Peyer's patch (tissue), 4 donors: Measurements from ENCODE around the gene GSTP1.

ENCODE experiments used
- POLR2A ChIP-seq, 2 donors: fragments of 450-650 bp; IDR thresholded peaks; one replicate each; pipeline ENCODE4 v1.5.1; 2017; ENCODE audit warnings: antibody characterized with exemption in 2 of 2, mild to moderate bottlenecking in 2 of 2, moderate library complexity in 2 of 2
- TF ChIP-seq, protein P1 (sequence below), 6 experiments: fragments of 450-650 bp in 4 of 6; fragments of 200-600 bp in 2 of 6; sonication (generic) in 1 of 6; IDR thresholded peaks; one replicate each; pipeline ENCODE4 v1.5.1; 2017 to 2019; ENCODE audit warnings: antibody characterized with exemption in 6 of 6, mild to moderate bottlenecking in 3 of 6, moderate library complexity in 1 of 6

GRCh38 chr11:67538306-67538705, 45.3 kb upstream of the GSTP1 start:
- TF ChIP-seq, protein P1, sequence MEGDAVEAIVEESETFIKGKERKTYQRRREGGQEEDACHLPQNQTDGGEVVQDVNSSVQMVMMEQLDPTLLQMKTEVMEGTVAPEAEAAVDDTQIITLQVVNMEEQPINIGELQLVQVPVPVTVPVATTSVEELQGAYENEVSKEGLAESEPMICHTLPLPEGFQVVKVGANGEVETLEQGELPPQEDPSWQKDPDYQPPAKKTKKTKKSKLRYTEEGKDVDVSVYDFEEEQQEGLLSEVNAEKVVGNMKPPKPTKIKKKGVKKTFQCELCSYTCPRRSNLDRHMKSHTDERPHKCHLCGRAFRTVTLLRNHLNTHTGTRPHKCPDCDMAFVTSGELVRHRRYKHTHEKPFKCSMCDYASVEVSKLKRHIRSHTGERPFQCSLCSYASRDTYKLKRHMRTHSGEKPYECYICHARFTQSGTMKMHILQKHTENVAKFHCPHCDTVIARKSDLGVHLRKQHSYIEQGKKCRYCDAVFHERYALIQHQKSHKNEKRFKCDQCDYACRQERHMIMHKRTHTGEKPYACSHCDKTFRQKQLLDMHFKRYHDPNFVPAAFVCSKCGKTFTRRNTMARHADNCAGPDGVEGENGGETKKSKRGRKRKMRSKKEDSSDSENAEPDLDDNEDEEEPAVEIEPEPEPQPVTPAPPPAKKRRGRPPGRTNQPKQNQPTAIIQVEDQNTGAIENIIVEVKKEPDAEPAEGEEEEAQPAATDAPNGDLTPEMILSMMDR (IDR thresholded peaks at IDR 0.05): no peak
- no peak for TF ChIP-seq POLR2A (IDR thresholded peaks at IDR 0.05)
